MG63 (cell line): ENCODE results near the gene PCDH12. TPM values are rescaled to one million over a fixed set of nuclear protein-coding genes. Genes with fewer than 3 reads are reported as not detected.
A peak's percentile ranks its signal among the peaks of the same experiment; 100 is the strongest.

Experiments used
- DNase-seq: peaks from one replicate; pipeline ENCODE4 v3.0.0-alpha.2; 2020
- H3K27me3 ChIP-seq: fragments of 250-450 bp; sonication (Bioruptor Pico); 2 replicates; pipeline ENCODE4 v1.5.1; 2020; ENCODE audit warnings: mild to moderate bottlenecking, moderate library complexity
- H3K36me3 ChIP-seq: fragments of 250-450 bp; sonication (Bioruptor Pico); 2 replicates; pipeline ENCODE4 v1.5.1; 2020; ENCODE audit warnings: mild to moderate bottlenecking, moderate library complexity
- H3K4me3 ChIP-seq: fragments of 250-450 bp; sonication (Bioruptor Pico); 2 replicates; pipeline ENCODE4 v1.5.1; 2020; ENCODE audit warnings: mild to moderate bottlenecking, moderate library complexity
- H3K9me3 ChIP-seq: fragments of 250-450 bp; sonication (Bioruptor Pico); 2 replicates; pipeline ENCODE4 v1.5.1; 2020; ENCODE audit warnings: mild to moderate bottlenecking, moderate library complexity
- total RNA-seq: library from RNA; depleted of rRNA; stranded (reverse); fragments of >200 nt; shearing (Covaris generic); gene quantifications from 2 replicates; pipeline ENCODE4 v1.2.3, GENCODE V29; 2014; ENCODE audit warnings: low replicate concordance; rRNA removed

Gene PCDH12
- total RNA-seq: 8.4 TPM in 1 of 2 replicates, not detected in the other

DNA sequence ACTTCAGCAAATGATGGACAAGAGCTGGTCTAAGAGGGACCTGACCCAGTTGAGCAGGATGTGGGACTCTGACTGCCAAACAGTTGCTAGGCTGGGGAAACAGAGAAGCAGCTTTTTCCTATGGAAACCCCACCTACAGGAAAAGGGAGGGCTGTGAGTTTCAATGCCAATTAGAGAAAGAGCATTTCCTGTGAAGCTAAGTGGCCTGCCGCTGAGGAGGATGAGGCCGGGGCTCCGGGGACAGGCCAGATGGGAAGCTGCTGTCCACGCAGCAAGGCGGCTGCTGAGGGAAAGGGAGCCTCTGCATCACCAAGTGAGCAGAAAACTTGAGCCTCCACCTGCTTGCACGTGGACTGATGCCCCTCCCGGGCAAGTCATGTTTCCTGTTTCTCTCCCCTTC is at the start of gene PCDH12:
Gene PCDH12 (minus strand): TSS at position 90 of the 400 bp plus-strand sequence. CDS start 351 bp downstream, outside the sequence.
- DNase-seq: no peak
- Histone ChIP-seq H3K36me3 (no peaks in the 10 kb centered on the region), H3K9me3 (no peaks in the 10 kb centered on the region), H3K27me3 (no peaks in the 10 kb centered on the region), H3K4me3 (no peak within 1 kb of the TSS)

- no peak for DNase-seq
- H3K4me3 ChIP-seq: no peak overlapping the region
- no peaks in the 10 kb centered on the region for H3K27me3 ChIP-seq
- H3K36me3 ChIP-seq: peaks cover 66% of the 10 kb centered on the region
- no peaks in the 10 kb centered on the region for H3K9me3 ChIP-seq
Observed at GRCh38 chr5:142007237-142007544, 49.2 kb upstream of the PCDH12 start.

DNA sequence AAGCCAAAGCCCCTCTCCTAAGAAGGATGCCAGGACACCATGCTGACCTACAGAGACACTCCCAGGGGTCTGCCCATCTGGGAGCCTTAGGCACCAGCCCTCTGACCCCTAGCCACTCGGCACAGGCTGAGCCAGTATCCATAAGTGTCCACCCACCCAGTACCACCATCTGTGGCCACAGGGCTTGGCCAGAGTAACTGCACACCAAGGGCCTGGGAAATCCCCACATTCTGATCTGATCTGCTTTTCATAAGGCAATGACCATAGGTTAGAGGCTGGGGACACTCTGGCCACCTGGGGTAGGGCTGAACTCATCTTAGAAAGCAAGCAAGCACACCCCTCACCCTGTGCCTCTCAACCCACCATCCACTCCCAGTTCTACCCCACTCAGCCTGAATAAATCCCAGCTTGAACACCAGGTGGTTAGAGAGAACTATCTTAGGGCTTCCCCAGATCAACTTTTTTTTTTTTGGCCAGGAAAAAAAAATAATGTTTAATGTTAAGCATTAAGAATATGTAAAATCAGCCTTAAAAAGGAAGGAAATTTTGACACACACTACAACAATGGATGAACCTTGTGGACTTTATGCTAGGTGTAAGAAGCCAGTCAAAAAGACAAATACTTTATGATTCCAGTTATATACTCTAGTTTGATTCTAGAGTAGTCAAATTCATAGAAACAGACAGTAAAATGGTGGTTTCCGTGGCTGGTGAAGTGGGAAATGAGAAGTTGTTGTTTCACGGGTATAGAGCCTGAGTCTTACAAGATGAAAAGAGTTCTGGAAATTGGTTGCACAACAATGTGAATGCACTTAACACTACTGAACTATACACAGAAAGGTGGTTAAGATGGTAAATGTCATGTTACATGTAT is 48.6 kb upstream of the PCDH12 start:
- H3K36me3 ChIP-seq: peaks cover 69% of the 10 kb centered on the region
- no peak overlapping the region for H3K4me3 ChIP-seq
- no peak for DNase-seq
- H3K9me3 ChIP-seq: no peaks in the 10 kb centered on the region
- H3K27me3 ChIP-seq: no peaks in the 10 kb centered on the region

GRCh38 chr5:142003266-142003800 is 45.3 kb upstream of the PCDH12 start:
- no peak for DNase-seq
- H3K36me3 ChIP-seq: peaks cover 70% of the 10 kb centered on the region
- H3K27me3 ChIP-seq: no peaks in the 10 kb centered on the region
- no peak overlapping the region for H3K4me3 ChIP-seq
- H3K9me3 ChIP-seq: no peaks in the 10 kb centered on the region

DNA sequence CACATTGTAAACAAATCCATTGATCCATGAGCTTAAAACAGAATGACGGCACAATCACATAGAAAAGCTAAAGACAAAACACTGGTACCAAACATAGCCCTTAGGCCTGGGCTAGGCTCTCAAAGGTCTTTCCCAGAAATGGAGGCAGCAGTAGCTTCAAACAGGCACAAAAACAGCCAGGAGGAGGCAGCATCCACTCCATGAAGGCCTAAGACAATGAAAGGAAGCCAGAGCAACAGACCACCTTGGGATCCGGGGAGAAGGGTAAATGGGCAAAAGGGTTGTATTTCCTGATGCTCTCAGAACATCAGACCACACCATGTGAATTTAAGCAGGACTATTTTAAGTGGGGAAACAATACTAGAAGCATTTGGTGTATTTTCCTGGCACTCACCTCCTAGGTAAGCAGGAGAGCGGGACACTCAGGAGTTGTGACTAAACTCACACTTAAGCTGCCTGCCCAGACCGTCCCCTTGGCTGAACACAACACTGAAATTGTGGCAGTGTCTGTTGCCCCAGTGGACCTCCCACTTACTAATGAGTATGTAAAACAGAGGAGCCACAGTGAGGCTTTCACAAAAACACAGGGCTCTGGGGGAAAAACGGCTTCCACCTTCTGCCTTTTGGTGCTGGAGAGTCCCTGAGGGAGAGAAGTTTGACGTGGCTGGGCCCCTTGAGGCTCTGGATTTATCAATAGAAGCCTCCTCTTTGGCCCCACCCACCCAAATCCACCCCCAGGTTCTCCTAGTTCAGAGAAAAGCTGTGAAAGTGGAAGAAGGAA is 42.9 kb upstream of the PCDH12 start:
- Histone ChIP-seq H3K36me3 (peaks cover 66% of the 10 kb centered on the region), H3K27me3 (no peaks in the 10 kb centered on the region), H3K4me3 (no peak overlapping the region), H3K9me3 (no peaks in the 10 kb centered on the region)
- DNase-seq: peak; percentile 18

GRCh38 chr5:142000173-142000572 is 42.2 kb upstream of the PCDH12 start:
- Histone ChIP-seq H3K36me3 (peaks cover 61% of the 10 kb centered on the region), H3K4me3 (no peak overlapping the region), H3K27me3 (no peaks in the 10 kb centered on the region), H3K9me3 (no peaks in the 10 kb centered on the region)
- DNase-seq: no peak

DNA sequence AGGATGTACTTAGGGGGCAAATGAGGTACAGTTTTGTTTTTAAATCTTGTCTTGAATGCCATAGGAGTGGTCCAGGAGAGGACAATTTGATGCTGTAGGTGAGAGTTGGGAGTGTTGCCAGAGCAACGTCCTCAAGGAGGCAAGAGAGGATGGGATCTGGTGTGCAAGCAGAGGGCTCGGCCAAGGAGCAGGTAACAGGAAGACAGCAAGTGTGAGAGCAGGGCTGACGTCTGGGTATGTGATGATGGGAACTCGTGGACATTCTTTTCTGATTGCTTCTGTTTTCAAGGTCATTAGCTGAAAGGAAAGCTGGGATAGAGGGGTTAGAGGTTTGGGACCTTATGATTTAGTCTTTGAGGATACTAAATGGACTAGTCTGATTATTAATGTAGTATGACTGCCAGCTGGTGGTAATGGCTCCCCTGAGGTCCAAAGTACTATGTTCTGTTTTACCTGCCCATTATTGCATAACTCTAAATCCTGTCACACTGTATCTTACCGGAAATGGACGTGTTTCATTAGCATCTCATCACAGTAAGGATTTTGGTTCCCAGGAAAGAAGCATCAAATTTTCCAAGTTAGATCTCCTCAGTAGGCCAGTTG is 39.5 kb upstream of the PCDH12 start:
- peaks cover 64% of the 10 kb centered on the region for H3K36me3 ChIP-seq
- no peak for DNase-seq
- H3K9me3 ChIP-seq: no peaks in the 10 kb centered on the region
- H3K4me3 ChIP-seq: no peak overlapping the region
- no peaks in the 10 kb centered on the region for H3K27me3 ChIP-seq

DNA sequence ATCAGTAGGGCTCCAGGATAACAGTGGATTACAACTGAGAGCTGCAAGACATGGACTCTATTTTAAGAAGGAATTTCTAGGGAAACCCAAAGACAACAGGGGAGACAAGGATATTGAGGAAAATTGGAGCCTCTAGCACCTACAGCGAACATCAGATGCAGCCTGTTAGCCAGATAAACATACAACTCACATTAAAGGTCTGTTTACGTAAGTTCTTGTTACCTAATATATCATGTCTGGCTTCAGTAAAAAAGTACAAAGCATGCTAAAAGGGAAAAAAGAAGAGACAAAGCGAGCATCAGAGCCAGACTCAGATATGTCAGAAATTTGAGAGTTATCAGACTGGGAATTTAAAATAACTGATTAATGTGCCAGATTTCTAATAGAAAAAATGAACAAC is 37.7 kb upstream of the PCDH12 start:
- H3K4me3 ChIP-seq: no peak overlapping the region
- peaks cover 62% of the 10 kb centered on the region for H3K36me3 ChIP-seq
- no peaks in the 10 kb centered on the region for H3K9me3 ChIP-seq
- H3K27me3 ChIP-seq: no peaks in the 10 kb centered on the region
- DNase-seq: no peak

GRCh38 chr5:141994511-141995136 is 36.6 kb upstream of the PCDH12 start:
- H3K4me3 ChIP-seq: no peak overlapping the region
- no peaks in the 10 kb centered on the region for H3K9me3 ChIP-seq
- H3K36me3 ChIP-seq: peaks cover 61% of the 10 kb centered on the region
- no peaks in the 10 kb centered on the region for H3K27me3 ChIP-seq
- no peak for DNase-seq

- H3K36me3 ChIP-seq: peaks cover 59% of the 10 kb centered on the region
- H3K9me3 ChIP-seq: no peaks in the 10 kb centered on the region
- H3K4me3 ChIP-seq: no peak overlapping the region
- H3K27me3 ChIP-seq: no peaks in the 10 kb centered on the region
- DNase-seq: peak; percentile 39
Observed at GRCh38 chr5:141992349-141992963, 34.5 kb upstream of the PCDH12 start.

- Histone ChIP-seq H3K9me3 (no peaks in the 10 kb centered on the region), H3K36me3 (peaks cover 73% of the 10 kb centered on the region), H3K4me3 (no peak overlapping the region), H3K27me3 (no peaks in the 10 kb centered on the region)
- no peak for DNase-seq
Observed at GRCh38 chr5:141989720-141990119, 31.7 kb upstream of the PCDH12 start.

GRCh38 chr5:141986072-141986471 is 28.1 kb upstream of the PCDH12 start:
- Histone ChIP-seq H3K27me3 (no peaks in the 10 kb centered on the region), H3K36me3 (peaks cover 72% of the 10 kb centered on the region), H3K9me3 (no peaks in the 10 kb centered on the region), H3K4me3 (no peak overlapping the region)
- no peak for DNase-seq

GRCh38 chr5:141982626-141983025 is 24.6 kb upstream of the PCDH12 start:
- DNase-seq: no peak
- no peaks in the 10 kb centered on the region for H3K27me3 ChIP-seq
- H3K36me3 ChIP-seq: peaks cover 88% of the 10 kb centered on the region
- no peaks in the 10 kb centered on the region for H3K9me3 ChIP-seq
- H3K4me3 ChIP-seq: no peak overlapping the region

- no peaks in the 10 kb centered on the region for H3K27me3 ChIP-seq
- no peaks in the 10 kb centered on the region for H3K9me3 ChIP-seq
- DNase-seq: no peak
- H3K36me3 ChIP-seq: peaks cover 87% of the 10 kb centered on the region
- H3K4me3 ChIP-seq: no peak overlapping the region
Observed at GRCh38 chr5:141978389-141978788, 20.4 kb upstream of the PCDH12 start.

GRCh38 chr5:141976176-141976575 is 18.2 kb upstream of the PCDH12 start:
- no peak for DNase-seq

DNA sequence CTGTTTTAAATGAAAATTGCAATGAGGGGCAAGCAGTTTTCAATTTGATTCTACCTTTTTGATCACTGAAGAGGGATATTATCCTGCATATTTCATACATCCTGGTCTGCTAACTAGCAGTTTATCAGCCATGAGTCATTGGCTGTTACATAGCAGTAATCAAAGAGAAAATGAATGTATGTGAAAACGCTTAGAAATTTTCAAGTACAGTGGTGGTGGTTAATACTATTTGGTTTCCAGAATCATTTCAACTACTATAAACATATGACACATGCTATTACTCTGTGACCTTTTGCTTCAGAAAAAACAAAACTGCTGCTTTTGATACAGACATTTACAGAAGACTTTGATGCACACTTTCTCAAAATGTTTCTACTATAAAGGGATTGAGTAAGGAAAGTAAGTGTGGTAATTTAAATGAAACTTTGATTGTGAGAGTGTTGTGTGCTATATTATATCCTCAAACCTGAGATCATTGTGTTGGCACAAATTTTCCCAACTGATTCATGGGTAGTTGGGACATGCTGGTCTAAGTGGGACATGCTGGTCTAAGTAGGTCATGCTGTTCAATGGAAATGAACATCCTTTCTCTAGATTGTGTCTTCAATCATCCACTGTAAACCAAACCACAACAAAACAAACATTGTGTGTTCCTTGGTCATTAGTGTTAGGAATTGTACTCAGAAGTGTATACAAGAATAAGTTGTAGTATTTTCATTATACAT is 16.0 kb upstream of the PCDH12 start:
- DNase-seq: no peak
- no peaks in the 10 kb centered on the region for H3K9me3 ChIP-seq
- no peaks in the 10 kb centered on the region for H3K27me3 ChIP-seq
- H3K4me3 ChIP-seq: no peak overlapping the region
- peaks cover 74% of the 10 kb centered on the region for H3K36me3 ChIP-seq

More at GRCh38 chr5:141976176-141976575, 18.2 kb upstream of the PCDH12 start:
- Histone ChIP-seq H3K4me3 (no peak overlapping the region), H3K9me3 (no peaks in the 10 kb centered on the region), H3K27me3 (no peaks in the 10 kb centered on the region), H3K36me3 (peaks cover 87% of the 10 kb centered on the region)
